Mesenchymal stem cell (in vitro differentiated cells and primary cell): ENCODE measurements around the gene ABCA4.

Experiments
- DNase-seq: peaks from one replicate; pipeline ENCODE4 v3.0.0-alpha.2; 2013
- H2AFZ ChIP-seq: one replicate; pipeline ENCODE4 v1.6.1; 2013; ENCODE audit warnings: low read depth, mild to moderate bottlenecking, control low read depth, inconsistent platforms, low read length, moderate library complexity
- H2AK5ac ChIP-seq: 2 replicates; pipeline ENCODE4 v1.6.1; 2013; ENCODE audit warnings: low read length, moderate library complexity, mild to moderate bottlenecking, inconsistent platforms; ENCODE audit not compliant: severe bottlenecking
- H2BK120ac ChIP-seq: one replicate; pipeline ENCODE4 v1.6.1; 2013; ENCODE audit warnings: low read depth, mild to moderate bottlenecking, inconsistent platforms, low read length, moderate library complexity
- H2BK12ac ChIP-seq, 2 experiments: one replicate each; pipeline ENCODE4 v1.6.1; 2013; ENCODE audit warnings: inconsistent platforms in 2 of 2, low read length in 2 of 2, mild to moderate bottlenecking in 2 of 2, moderate library complexity in 2 of 2, control low read depth in 1 of 2
- H2BK15ac ChIP-seq: one replicate; pipeline ENCODE4 v1.6.1; 2013; ENCODE audit warnings: mild to moderate bottlenecking, low read depth, inconsistent platforms; ENCODE audit not compliant: poor library complexity, severe bottlenecking
- H2BK5ac ChIP-seq: 2 replicates; pipeline ENCODE4 v1.6.1; 2013; ENCODE audit warnings: low read depth, mild to moderate bottlenecking, low read length, control low read depth, inconsistent platforms; ENCODE audit not compliant: poor library complexity, severe bottlenecking
- H3K14ac ChIP-seq, 2 experiments: one replicate each; pipeline ENCODE4 v1.6.1; 2013; ENCODE audit warnings: inconsistent platforms in 2 of 2, low read length in 2 of 2, control low read depth in 1 of 2, mild to moderate bottlenecking in 1 of 2, moderate library complexity in 1 of 2
- H3K18ac ChIP-seq, 2 experiments: one replicate each; pipeline ENCODE4 v1.6.1; 2013; ENCODE audit warnings: inconsistent platforms in 2 of 2, low read length in 2 of 2, control low read depth in 1 of 2, low read depth in 1 of 2, mild to moderate bottlenecking in 1 of 2
- H3K23ac ChIP-seq, 2 experiments: one replicate each; pipeline ENCODE4 v1.6.1; 2013; ENCODE audit warnings: inconsistent platforms in 2 of 2, low read length in 2 of 2, mild to moderate bottlenecking in 2 of 2, moderate library complexity in 2 of 2, control low read depth in 1 of 2
- H3K27ac ChIP-seq: 2 replicates; pipeline ENCODE4 v1.5.1; 2013; ENCODE audit warnings: mild to moderate bottlenecking, moderate library complexity, low read length, control low read depth, inconsistent platforms; ENCODE audit not compliant: poor library complexity, severe bottlenecking
- H3K27me3 ChIP-seq, 2 experiments: 2 replicates each; pipeline versions ENCODE4 v1.6.1 to v1.7.0; 2013; ENCODE audit warnings: low read length in 2 of 2, mild to moderate bottlenecking in 2 of 2, moderate library complexity in 2 of 2, control low read depth in 1 of 2, inconsistent platforms in 1 of 2; ENCODE audit not compliant: control insufficient read depth in 1 of 2, insufficient read depth in 1 of 2
- H3K36me3 ChIP-seq, 2 experiments: 2 replicates each; pipeline versions ENCODE4 v1.6.1 to v1.7.0; 2013; ENCODE audit warnings: low read length in 2 of 2, control low read depth in 1 of 2, inconsistent platforms in 1 of 2, low read depth in 1 of 2, mild to moderate bottlenecking in 1 of 2; ENCODE audit not compliant: insufficient read depth in 2 of 2, control insufficient read depth in 1 of 2
- H3K4ac ChIP-seq, 2 experiments: one replicate each; pipeline ENCODE4 v1.6.1; 2013; ENCODE audit warnings: inconsistent platforms in 2 of 2, low read length in 2 of 2, mild to moderate bottlenecking in 2 of 2, moderate library complexity in 2 of 2, control low read depth in 1 of 2, low read depth in 1 of 2
- H3K4me1 ChIP-seq: 2 replicates; pipeline ENCODE4 v1.6.1; 2013; ENCODE audit warnings: low read depth, low read length, control low read depth; ENCODE audit not compliant: control insufficient read depth, insufficient read depth
- H3K4me2 ChIP-seq: 2 replicates; pipeline ENCODE4 v1.6.1; 2013; ENCODE audit warnings: low read length, mild to moderate bottlenecking, inconsistent platforms; ENCODE audit not compliant: poor library complexity, severe bottlenecking
- H3K4me3 ChIP-seq, 2 experiments: 2 replicates each; pipeline versions ENCODE4 v1.5.1 to v1.7.0; 2013; ENCODE audit warnings: low read length in 2 of 2, mild to moderate bottlenecking in 2 of 2, control low read depth in 1 of 2, low read depth in 1 of 2; ENCODE audit not compliant: insufficient read depth in 1 of 2
- H3K79me1 ChIP-seq: replicated peaks from 2 replicates; pipeline ENCODE4 v1.6.1; 2013; ENCODE audit warnings: mild to moderate bottlenecking, control low read depth, low read length, inconsistent platforms; ENCODE audit not compliant: poor library complexity, severe bottlenecking
- H3K9ac ChIP-seq: 2 replicates; pipeline ENCODE4 v1.7.0; 2013; ENCODE audit warnings: mild to moderate bottlenecking, low read length, moderate library complexity
- H3K9me3 ChIP-seq: 2 replicates; pipeline ENCODE4 v1.7.0; 2013; ENCODE audit warnings: mild to moderate bottlenecking, low read length; ENCODE audit not compliant: control insufficient read depth
- H4K8ac ChIP-seq: one replicate; pipeline ENCODE4 v1.6.1; 2013; ENCODE audit warnings: inconsistent platforms, mild to moderate bottlenecking, low read length, moderate library complexity
- H4K91ac ChIP-seq: one replicate; pipeline ENCODE4 v1.6.1; 2013; ENCODE audit warnings: mild to moderate bottlenecking, low read length, inconsistent platforms
- WGBS: methylation state at CpG from one replicate; pipeline ENCODE4 v1.1.7; 2013; ENCODE audit warnings: mixed read lengths; 5-methylcytosine and 5-hydroxymethylcytosine counted together

ABCA4 gene

DNA sequence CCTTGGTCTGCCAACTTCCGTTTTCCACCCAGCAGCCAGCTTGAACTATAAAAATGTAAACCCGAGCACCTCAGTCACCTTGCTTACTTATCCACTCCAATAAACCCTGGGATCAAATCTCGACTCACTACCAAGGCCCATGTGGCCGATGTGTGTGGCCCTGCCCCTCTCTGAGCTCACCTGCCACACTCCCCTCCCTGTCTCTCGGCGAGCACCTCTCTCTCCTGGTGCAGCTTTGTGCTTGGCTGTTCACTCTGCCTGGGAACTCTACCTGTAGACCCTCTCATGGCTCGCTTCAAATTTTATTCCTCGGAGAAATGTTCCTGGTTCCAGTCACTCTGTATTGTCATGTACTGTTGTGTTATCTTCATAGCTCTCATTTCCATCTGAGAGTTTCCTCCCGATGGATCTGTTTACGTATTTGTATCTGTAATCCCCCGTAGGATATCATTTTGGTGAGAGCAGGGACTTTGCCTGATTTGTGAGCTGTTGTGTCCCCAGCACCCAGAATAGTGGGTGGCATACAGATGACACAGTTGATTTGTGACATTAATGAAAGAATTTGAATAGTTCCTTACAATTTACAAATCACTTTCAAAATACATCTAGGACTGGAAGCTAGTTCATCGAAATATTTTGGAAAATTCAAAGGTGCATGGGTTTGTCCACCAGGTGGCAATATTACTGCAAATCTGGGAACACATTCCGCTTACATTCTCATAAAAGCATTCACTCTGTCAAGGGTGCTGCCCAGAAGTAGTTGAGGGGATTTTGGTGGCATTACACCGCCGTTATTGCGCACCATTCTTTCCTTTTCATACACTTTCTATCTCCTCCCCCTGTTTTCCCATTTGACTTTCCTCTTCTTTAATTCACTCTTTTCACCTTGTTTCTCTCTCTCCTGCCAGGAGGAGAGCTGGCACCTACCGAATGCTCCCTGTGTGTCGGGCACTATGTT, 95.3 kb downstream of the ABCA4 start:
- H3K4me1 ChIP-seq, result peaks cover 16% of the 10 kb centered on the region
- WGBS, result 77% methylated on average over 18 of the region's 18 CpGs

GRCh38 chr1:94024104-94024792, 96.7 kb downstream of the ABCA4 start:
- Histone ChIP-seq H3K14ac (no peak overlapping the region), H3K4me3 (no peak overlapping the region), H3K4ac (no peak overlapping the region), H3K79me1 (peaks cover 10% of the 10 kb centered on the region), H3K36me3 (no peaks in the 10 kb centered on the region), H2BK5ac (no peak overlapping the region), H2BK15ac (no peak overlapping the region), H3K9ac (no peak overlapping the region), H3K4me1 (peaks cover 21% of the 10 kb centered on the region), H2AK5ac (no peak overlapping the region), H3K9me3 (no peaks in the 10 kb centered on the region), H3K18ac (no peak overlapping the region), H3K23ac (no peak overlapping the region), H4K8ac (no peak overlapping the region), H2AFZ (no peak overlapping the region), H3K27ac (no peak overlapping the region), H3K4me2 (no peak overlapping the region), H3K27me3 (no peaks in the 10 kb centered on the region), H4K91ac (no peak overlapping the region), H2BK12ac (no peak overlapping the region), H2BK120ac (no peak overlapping the region)
- no peak for DNase-seq
- 92% methylated on average over 7 of the region's 8 CpGs for WGBS

More for the DNA sequence above, 95.3 kb downstream of the ABCA4 start:
- Histone ChIP-seq H3K27me3 (no peaks in the 10 kb centered on the region), H3K23ac (no peak overlapping the region), H2BK5ac (no peak overlapping the region), H3K27ac (no peak overlapping the region), H3K4me2 (no peak overlapping the region), H4K91ac (peak overlapping the region; percentile 80), H3K79me1 (peaks cover 11% of the 10 kb centered on the region), H2AFZ (no peak overlapping the region), H3K14ac (no peak overlapping the region), H2BK120ac (no peak overlapping the region), H3K18ac (no peak overlapping the region), H2AK5ac (no peak overlapping the region), H3K4ac (no peak overlapping the region), H3K9ac (peak overlapping the region; percentile 47), H4K8ac (peak overlapping the region; percentile 43), H2BK15ac (peak overlapping the region; percentile 88), H3K4me3 (peak overlapping the region in 1 of 2 experiments; percentile 35), H3K36me3 (no peaks in the 10 kb centered on the region), H3K9me3 (no peaks in the 10 kb centered on the region), H2BK12ac (peak overlapping the region in 1 of 2 experiments; percentile 11)
- peak; percentile 73 for DNase-seq

GRCh38 chr1:94022471-94023189, 98.3 kb downstream of the ABCA4 start:
- no peaks in the 10 kb centered on the region for H3K27me3 ChIP-seq

More at GRCh38 chr1:94022471-94023189, 98.3 kb downstream of the ABCA4 start:
- Histone ChIP-seq H3K18ac (peak overlapping the region; percentile 24 to 81), H2BK15ac (no peak overlapping the region), H4K91ac (peak overlapping the region; percentile 8), H3K36me3 (no peaks in the 10 kb centered on the region), H3K4ac (peak overlapping the region in 1 of 2 experiments; percentile 32), H3K79me1 (peaks cover 10% of the 10 kb centered on the region), H2AK5ac (peak overlapping the region; percentile 35), H4K8ac (no peak overlapping the region), H3K9me3 (no peaks in the 10 kb centered on the region), H2BK120ac (no peak overlapping the region), H3K4me1 (peaks cover 21% of the 10 kb centered on the region), H3K14ac (peak overlapping the region in 1 of 2 experiments; percentile 46), H2BK12ac (peak overlapping the region; percentile 66 to 69), H3K9ac (peak overlapping the region; percentile 22), H2BK5ac (no peak overlapping the region), H3K27ac (no peak overlapping the region), H3K23ac (peak overlapping the region in 1 of 2 experiments; percentile 41), H2AFZ (no peak overlapping the region), H3K4me3 (peak overlapping the region in 1 of 2 experiments; percentile 7), H3K4me2 (no peak overlapping the region)
- peak; percentile 36 for DNase-seq
- 98% methylated on average over 6 of the region's 6 CpGs for WGBS
